ENCODE measurements around the gene MYO1A.

The MYO1A gene

GRCh38 chr12:57012600-57013465 lies 37.1 kb downstream of the MYO1A start:
- DNase-seq (ENCODE audit: low read depth) = no peak

- no peak for DNase-seq (ENCODE audit: low read depth)
Observed at GRCh38 chr12:57011438-57012424, 38.2 kb downstream of the MYO1A start.

GRCh38 chr12:57010627-57011247 lies 39.2 kb downstream of the MYO1A start:
- no peak for DNase-seq (ENCODE audit: low read depth)

GRCh38 chr12:57009949-57010626 lies 39.8 kb downstream of the MYO1A start:
- no peak for DNase-seq (ENCODE audit: low read depth)

GRCh38 chr12:57008178-57008577 lies 41.8 kb downstream of the MYO1A start:
- DNase-seq (ENCODE audit: low read depth) = peak; percentile 40

- no peak for DNase-seq (ENCODE audit: low read depth)
Observed at GRCh38 chr12:57006809-57007475, 43.0 kb downstream of the MYO1A start.

- DNase-seq (ENCODE audit: low read depth) = no peak
Observed at GRCh38 chr12:57005980-57006808, 43.7 kb downstream of the MYO1A start, which contains the start of gene ZBTB39. TSS of gene ZBTB39 (minus strand) at chr12:57006546. CDS start at chr12:57004917, 1,629 bp downstream.

- no peak for DNase-seq (ENCODE audit: low read depth)
Observed at GRCh38 chr12:57004651-57005050, 45.3 kb downstream of the MYO1A start.

- no peak for DNase-seq (ENCODE audit: low read depth)
Observed at GRCh38 chr12:57003395-57003794, 46.5 kb downstream of the MYO1A start.

GRCh38 chr12:57001448-57001906 lies 48.5 kb downstream of the MYO1A start:
- no peak for DNase-seq (ENCODE audit: low read depth)

GRCh38 chr12:57000393-57000792 lies 49.5 kb downstream of the MYO1A start:
- no peak for DNase-seq (ENCODE audit: low read depth)

GRCh38 chr12:56999456-56999855 lies 50.5 kb downstream of the MYO1A start:
- no peak for DNase-seq (ENCODE audit: low read depth)

- DNase-seq (ENCODE audit: low read depth) = no peak
Observed at GRCh38 chr12:56998981-56999380, 50.9 kb downstream of the MYO1A start.

GRCh38 chr12:56998316-56998715 lies 51.6 kb downstream of the MYO1A start:
- no peak for DNase-seq (ENCODE audit: low read depth)

GRCh38 chr12:56996793-56997545 lies 53.0 kb downstream of the MYO1A start:
- DNase-seq (ENCODE audit: low read depth) = no peak

GRCh38 chr12:56995930-56996496 lies 53.9 kb downstream of the MYO1A start:
- no peak for DNase-seq (ENCODE audit: low read depth)

- no peak for DNase-seq (ENCODE audit: low read depth)
Observed at GRCh38 chr12:56995201-56995929, 54.6 kb downstream of the MYO1A start.

- no peak for DNase-seq (ENCODE audit: low read depth)
Observed at GRCh38 chr12:56994231-56994746, 55.6 kb downstream of the MYO1A start.
